ENCODE data around the gene GALNT1.

GRCh38 chr18:35547008-35547605 lies 34.4 kb upstream of the GALNT1 start:
- TF ChIP-seq, protein P1, sequence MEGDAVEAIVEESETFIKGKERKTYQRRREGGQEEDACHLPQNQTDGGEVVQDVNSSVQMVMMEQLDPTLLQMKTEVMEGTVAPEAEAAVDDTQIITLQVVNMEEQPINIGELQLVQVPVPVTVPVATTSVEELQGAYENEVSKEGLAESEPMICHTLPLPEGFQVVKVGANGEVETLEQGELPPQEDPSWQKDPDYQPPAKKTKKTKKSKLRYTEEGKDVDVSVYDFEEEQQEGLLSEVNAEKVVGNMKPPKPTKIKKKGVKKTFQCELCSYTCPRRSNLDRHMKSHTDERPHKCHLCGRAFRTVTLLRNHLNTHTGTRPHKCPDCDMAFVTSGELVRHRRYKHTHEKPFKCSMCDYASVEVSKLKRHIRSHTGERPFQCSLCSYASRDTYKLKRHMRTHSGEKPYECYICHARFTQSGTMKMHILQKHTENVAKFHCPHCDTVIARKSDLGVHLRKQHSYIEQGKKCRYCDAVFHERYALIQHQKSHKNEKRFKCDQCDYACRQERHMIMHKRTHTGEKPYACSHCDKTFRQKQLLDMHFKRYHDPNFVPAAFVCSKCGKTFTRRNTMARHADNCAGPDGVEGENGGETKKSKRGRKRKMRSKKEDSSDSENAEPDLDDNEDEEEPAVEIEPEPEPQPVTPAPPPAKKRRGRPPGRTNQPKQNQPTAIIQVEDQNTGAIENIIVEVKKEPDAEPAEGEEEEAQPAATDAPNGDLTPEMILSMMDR (IDR thresholded peaks at IDR 0.05; ENCODE audit: low read depth, low read length, poor library complexity, severe bottlenecking), result no peak
- no peak for TF ChIP-seq EZH2phosphoT487 (IDR thresholded peaks at IDR 0.05; ENCODE audit: borderline replicate concordance, low read length)
